Activated CD8-positive, alpha-beta memory T cell treated with anti-CD3 and anti-CD28 coated beads for 36 hours (primary cell): ENCODE data around the gene PTPRD. TPM values are rescaled to one million over a fixed set of nuclear protein-coding genes. Genes with fewer than 3 reads are reported as not detected.

ENCODE experiments used
- CTCF ChIA-PET: fragments of 350-600 bp; sonication (Branson Sonifier 250); formaldehyde crosslinking; loops from one replicate; lab custom pipeline; 2021; ENCODE audit warnings: antibody characterized with exemption; lab: Charles Lee
- POLR2A ChIA-PET: fragments of 350-600 bp; sonication (Branson Sonifier 250); formaldehyde crosslinking; loops from one replicate; lab custom pipeline; 2021; ENCODE audit warnings: antibody characterized with exemption; lab: Charles Lee
- total RNA-seq, 2 experiments: library from RNA; stranded (reverse); gene quantifications; one replicate each; pipeline ENCODE4 v1.2.3, GENCODE V29; 2021

PTPRD gene
- total RNA-seq, 2 experiments from 2014 or later = 0.10 to 0.15 TPM

GRCh38 chr9:8754751-8755150, 1858.1 kb downstream of the PTPRD start:
- ChIA-PET CTCF (no interaction called here), POLR2A (no interaction called here)

DNA sequence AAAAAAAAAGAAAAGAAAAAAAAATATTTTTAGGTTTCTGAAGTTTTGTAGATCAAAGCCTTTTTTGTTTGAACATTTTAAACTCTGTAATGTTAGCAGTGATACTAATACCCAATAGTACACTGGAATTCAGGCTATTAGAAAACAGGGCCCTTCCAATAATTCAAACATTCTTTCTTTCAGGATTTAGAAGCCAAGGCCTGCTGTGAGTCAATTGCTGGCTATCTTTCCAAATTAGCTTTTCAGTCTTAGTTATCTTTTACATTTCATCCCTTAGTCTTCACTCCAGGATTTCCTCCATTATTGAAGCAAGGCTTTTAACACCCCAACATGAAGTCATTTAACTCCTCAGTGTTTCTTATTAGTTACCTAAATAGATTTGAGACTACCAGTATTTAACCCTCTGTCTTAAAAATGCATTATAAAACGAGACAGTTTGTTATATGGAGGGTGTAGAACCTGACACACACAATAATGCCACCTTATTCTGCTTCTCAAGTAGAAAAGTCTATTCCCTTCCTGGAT, 1861.3 kb downstream of the PTPRD start:
- POLR2A ChIA-PET = no interaction called here
- CTCF ChIA-PET = no interaction called here

GRCh38 chr9:8750639-8751051, 1862.2 kb downstream of the PTPRD start:
- ChIA-PET CTCF (no interaction called here), POLR2A (no interaction called here)

DNA sequence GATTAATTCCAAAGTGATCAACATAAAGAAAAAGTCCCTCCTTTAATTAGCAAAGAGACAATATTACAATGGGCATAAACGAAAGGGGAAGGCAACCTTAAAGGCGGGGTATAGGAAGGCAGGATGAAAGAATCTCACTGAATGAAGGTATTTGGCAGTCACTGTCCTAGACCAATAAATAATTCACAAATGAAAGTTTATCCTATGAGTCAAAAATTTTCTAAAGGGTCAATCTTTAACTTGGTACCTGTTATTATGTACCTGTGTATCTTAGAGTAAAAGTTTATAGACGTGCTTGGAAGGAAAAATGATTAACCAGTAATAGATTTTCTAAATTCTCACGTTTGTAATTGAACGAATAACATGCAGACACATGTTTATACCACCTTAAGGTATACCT, 1867.5 kb downstream of the PTPRD start:
- ChIA-PET CTCF (no interaction called here), POLR2A (no interaction called here)

DNA sequence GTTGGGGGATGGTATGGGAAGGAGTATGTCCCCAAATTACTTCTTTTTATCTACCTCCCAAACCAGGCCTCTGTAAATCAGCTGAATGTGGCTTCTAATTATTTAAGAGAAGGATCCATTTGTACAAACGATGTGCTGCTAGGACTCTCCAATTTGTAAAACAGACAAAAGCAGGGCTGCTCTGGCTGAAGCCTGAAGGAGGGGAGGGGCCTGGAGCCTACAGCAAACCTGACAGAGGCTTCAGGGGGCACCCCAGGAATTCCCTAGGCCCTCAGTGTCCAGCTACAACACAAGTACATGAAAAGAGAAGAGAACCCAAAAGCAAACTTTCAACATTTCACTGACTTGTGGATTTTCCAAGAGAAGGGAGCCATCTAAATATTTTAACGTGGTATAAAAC, 1873.9 kb downstream of the PTPRD start:
- ChIA-PET POLR2A (no interaction called here), CTCF (no interaction called here)

GRCh38 chr9:8736805-8737204, 1876.0 kb downstream of the PTPRD start:
- CTCF ChIA-PET = no interaction called here
- POLR2A ChIA-PET = no interaction called here

GRCh38 chr9:8734760-8735159, 1878.0 kb downstream of the PTPRD start:
- CTCF ChIA-PET = no interaction called here
- POLR2A ChIA-PET = no interaction called here

DNA sequence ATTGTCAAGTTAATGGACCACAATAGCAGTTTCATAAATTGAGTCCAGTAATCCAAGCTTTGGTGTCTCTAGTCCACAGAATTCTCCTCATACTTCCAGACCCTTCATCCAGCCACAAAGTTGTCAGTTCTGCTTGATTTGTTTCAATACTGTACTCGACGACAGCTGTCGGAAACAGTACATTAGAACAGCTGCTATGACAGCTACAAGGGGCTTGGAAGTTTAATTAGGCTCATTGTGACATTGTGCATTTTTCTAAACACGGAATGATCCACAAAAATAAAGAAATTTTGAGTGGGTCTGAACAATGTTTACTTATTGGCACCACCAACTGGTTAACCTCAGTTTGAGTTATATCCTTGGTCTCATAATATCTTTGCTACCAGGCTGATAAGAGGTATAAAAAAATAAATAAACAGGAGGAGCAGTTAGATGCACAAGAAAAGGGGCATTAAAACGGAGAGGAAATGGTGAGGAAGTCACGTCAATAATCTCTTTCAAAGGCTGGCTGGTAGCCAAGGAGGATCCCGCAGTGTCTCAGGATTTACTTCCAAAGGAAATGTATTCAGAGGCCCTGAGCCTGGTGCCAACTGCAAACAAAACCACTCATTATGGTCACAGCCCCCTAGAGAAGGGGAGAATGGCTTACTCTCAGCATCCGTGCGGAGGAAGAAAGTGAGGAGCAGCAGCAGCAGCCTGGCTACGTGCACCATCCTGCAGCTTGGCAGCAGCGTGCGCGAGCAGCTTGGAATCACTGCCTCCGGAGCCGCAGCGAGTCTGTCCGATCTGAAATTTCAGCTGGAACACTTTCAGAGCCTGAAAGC, 1879.5 kb downstream of the PTPRD start:
- ChIA-PET POLR2A (no interaction called here), CTCF (no interaction called here)

DNA sequence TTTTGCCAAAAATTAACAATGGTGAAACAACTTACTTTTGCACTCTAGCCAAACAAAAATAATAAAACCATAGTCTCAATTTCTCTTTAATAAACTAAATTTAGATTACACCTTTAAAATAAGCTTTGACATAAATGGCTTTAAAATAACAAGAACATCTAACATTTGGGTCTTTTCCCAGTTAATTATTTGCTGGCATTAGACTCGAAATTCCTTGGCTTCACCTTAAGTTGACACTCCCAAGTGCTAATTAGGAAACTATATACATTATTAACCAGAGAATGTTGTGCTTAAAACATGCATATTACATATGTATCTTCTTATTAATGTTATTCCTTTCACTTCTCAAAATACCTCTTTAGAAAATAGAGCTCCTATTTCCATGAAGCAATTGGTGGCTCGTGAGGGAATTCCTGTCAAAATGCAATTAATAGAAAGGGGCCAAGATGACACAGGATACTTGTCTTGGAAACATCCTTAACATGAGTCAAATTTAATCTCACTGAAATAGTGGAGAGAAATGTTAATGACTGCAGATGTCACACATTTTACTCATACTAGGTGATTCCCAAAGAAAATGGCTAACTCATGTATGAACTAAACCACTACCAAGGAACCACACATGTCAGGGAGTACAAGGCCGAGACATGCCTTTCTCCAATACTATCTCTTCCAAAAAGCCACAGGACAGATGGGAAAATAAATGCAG, 1880.3 kb downstream of the PTPRD start:
- ChIA-PET CTCF (no interaction called here), POLR2A (no interaction called here)

DNA sequence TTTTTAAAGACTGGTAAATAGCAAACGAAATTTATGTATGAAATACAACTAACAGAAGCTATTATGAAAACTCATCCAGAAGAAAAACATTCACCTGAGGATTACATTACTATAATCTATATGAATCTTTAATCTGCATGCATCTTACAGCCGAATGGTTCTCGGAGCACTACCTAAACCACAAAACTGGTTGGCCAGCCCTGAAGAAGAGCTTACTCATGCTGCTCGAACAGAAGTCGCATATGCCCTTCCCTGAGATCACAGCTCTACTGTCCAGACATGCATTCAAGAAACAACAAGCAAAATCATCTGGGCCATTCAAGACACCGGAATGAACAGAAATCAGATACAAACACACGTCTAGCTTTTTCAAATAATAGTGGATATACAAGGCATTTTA, 1882.2 kb downstream of the PTPRD start:
- CTCF ChIA-PET = no interaction called here
- POLR2A ChIA-PET = no interaction called here

DNA sequence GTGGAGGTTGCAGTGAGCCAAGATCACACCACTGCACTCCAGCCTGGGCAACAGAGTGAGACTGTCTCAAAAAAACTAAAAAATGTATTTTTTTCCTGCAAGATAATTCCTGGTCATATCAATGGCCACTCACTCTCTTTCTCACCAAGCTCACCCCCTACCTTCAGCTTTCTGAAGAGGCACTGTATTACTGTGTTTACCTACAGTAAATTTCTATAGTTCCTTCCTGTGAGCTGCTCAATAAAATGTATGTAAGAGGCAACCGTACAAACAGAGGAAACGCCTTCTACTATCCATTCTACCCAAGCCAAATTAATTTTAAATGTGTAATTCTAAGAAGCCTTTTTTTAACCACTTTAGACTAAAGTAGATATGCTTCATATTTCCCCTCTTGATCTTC, 1883.9 kb downstream of the PTPRD start:
- POLR2A ChIA-PET = no interaction called here
- CTCF ChIA-PET = no interaction called here

DNA sequence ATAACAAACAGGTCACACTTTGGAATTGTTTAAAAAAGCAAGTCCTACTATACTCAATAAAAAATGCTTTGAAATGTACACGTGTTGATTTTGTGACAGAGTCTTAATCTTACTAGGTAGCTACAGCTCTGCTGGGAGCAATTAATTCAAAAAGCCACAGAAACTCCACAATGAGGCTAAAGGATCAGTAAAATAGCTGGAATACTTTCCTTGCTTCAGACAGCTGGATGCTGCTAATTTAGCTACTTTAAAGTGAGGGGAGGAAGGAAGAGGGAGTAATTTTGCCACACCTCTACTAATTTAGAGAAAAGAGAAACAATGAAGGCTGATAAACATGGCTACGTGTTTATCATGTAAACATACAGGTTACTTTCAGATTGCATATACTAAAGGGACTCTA, 1885.6 kb downstream of the PTPRD start:
- CTCF ChIA-PET = no interaction called here
- POLR2A ChIA-PET = no interaction called here

- CTCF ChIA-PET = no interaction called here
Measured at GRCh38 chr9:8726692-8727091, 1886.1 kb downstream of the PTPRD start.

DNA sequence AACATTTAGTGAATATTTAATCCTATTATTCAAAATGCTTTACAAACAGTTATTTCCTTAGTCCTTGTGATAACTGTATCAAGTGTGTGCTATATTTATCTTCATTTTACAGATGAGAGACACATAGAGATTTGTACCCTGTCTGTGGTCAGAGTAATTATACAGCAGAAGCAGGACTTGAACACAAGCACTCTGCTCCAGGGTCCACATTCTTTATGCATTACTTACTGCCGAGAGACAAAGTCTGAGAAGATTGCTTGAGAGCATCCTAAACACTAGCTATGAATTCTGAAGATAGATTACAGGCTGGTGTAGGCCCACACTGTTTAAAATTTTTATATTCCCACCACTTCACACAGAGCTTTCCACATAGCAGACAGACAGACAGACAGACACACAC, 1887.2 kb downstream of the PTPRD start:
- POLR2A ChIA-PET = no interaction called here
- CTCF ChIA-PET = no interaction called here

More at GRCh38 chr9:8726692-8727091, 1886.1 kb downstream of the PTPRD start:
- POLR2A ChIA-PET = no interaction called here

DNA sequence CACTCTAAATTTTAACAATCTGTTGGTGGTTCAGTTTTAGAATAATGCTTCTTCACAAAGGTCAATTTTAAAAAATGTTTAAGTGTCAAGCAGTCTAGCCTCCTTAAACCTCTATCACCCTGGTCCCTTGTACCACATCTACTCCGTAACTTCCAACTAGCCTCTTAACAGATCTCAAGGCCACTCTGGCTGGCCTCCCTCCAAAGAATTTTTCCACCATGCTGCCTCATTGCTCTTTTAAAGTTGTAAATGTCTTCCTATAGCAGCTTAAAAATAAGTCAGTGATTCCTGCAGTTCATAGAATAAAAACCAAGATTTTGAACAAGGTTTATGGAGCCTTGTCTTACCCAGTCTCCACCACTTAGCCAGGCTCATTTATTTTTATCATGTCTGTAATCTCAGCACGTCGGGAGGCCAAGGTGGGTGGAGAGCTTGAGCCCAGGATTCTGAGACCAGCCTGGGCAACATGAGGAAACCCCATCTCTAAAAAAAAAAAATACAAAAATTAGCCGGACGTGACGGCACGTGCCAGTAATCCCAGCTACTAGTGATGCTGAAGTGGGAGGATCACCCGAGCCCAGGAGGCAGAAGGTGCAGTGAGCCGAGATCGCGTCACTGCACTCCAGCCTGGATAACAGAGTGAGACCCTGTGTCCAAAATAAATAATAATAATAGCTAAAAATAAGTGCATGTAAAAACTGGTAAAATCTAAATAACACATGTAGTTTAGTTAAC, 1888.4 kb downstream of the PTPRD start:
- ChIA-PET CTCF (no interaction called here), POLR2A (no interaction called here)

- POLR2A ChIA-PET = no interaction called here
- CTCF ChIA-PET = no interaction called here
Measured at GRCh38 chr9:8723195-8723594, 1889.6 kb downstream of the PTPRD start.

GRCh38 chr9:8719833-8720486, 1892.8 kb downstream of the PTPRD start:
- POLR2A ChIA-PET = no interaction called here

DNA sequence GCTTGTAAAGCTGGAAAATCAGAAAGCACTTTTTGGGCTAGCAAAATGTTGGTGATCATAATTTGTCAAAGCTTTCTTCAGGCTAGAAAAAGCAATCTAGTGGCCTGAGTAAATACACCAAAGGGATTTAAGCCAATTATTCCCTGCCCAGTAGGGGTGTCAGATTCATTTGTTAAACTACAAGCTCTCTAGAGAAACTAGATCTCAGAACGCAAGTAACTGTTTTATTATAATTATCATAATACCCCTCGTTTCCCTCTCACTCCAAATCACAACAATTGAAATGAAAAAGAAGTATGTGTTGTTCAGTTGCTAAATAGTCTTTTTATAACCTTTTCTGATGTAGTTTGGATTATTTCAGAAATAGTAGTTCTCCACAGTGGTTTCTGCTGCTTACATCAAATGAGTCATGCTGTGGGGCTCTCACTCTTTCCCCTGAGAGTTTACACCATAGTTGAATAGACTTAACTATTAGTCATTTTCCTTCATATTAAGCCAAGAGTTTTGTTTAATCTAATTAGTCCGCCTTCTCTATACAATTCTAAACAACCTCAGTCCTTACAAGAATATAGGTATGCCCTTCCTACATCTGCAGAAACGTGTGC, 1894.6 kb downstream of the PTPRD start:
- ChIA-PET POLR2A (no interaction called here), CTCF (no interaction called here)

More at GRCh38 chr9:8719833-8720486, 1892.8 kb downstream of the PTPRD start:
- CTCF ChIA-PET = no interaction called here

DNA sequence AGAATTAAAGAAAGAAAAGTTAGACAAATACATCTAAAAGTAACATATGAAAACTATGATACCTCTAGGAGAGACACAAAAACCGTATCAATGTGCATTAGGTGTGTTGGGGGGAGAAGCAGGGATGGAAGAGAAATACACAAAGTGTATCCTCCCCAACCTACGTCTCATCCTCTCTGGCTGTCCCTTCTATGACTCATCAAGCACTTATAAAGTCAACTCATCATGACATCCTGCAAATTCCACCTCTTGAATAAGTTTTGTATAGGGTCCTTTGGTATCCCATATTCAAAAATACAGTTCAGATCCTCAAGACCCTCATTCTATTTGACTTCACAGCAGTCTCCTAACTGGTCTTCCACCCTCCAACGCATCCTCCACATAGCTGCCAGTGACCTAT, 1895.7 kb downstream of the PTPRD start:
- ChIA-PET POLR2A (no interaction called here), CTCF (no interaction called here)
